ENCODE data around the gene VSTM4.

- TF ChIP-seq EZH2phosphoT487 (IDR thresholded peaks at IDR 0.05; ENCODE audit: low read depth), result no peak
- TF ChIP-seq, protein P1, sequence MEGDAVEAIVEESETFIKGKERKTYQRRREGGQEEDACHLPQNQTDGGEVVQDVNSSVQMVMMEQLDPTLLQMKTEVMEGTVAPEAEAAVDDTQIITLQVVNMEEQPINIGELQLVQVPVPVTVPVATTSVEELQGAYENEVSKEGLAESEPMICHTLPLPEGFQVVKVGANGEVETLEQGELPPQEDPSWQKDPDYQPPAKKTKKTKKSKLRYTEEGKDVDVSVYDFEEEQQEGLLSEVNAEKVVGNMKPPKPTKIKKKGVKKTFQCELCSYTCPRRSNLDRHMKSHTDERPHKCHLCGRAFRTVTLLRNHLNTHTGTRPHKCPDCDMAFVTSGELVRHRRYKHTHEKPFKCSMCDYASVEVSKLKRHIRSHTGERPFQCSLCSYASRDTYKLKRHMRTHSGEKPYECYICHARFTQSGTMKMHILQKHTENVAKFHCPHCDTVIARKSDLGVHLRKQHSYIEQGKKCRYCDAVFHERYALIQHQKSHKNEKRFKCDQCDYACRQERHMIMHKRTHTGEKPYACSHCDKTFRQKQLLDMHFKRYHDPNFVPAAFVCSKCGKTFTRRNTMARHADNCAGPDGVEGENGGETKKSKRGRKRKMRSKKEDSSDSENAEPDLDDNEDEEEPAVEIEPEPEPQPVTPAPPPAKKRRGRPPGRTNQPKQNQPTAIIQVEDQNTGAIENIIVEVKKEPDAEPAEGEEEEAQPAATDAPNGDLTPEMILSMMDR (IDR thresholded peaks at IDR 0.05; ENCODE audit: low read depth, low read length), result no peak
Measured at GRCh38 chr10:49136525-49136924, 21.2 kb upstream of the VSTM4 start.

All from OCI-LY3 (cell line).